Measurements from ENCODE around the gene VIL1. TPM values are rescaled to one million over a fixed set of nuclear protein-coding genes. Genes with fewer than 3 reads are reported as not detected.

Gene VIL1
- total RNA-seq, 1 experiment from 2014 or later: 4.2 TPM

GRCh38 chr2:218400167-218400929 is 18.6 kb upstream of the VIL1 start:
- peak; percentile 60 for DNase-seq
- Histone ChIP-seq H3K56ac (ENCODE audit: insufficient read length, low read depth, low read length) (no peak overlapping the region), H3K4me2 (ENCODE audit: insufficient read depth, insufficient read length, low read length) (peak overlapping the region; percentile 64), H4K91ac (ENCODE audit: insufficient read length, low read depth, low read length) (no peak overlapping the region), H3K27ac (ENCODE audit: insufficient read length, low read depth, low read length) (no peak overlapping the region), H3K23me2 (ENCODE audit: insufficient read length, low read depth, low read length, poor library complexity, severe bottlenecking) (peaks cover 35% of the 10 kb centered on the region), H2AK5ac (ENCODE audit: insufficient read length, low read length) (no peak overlapping the region), H3K18ac (ENCODE audit: insufficient read length, low read depth, low read length) (no peak overlapping the region), H3T11ph (ENCODE audit: low read length) (no peak overlapping the region), H2BK20ac (ENCODE audit: low read depth, low read length, poor library complexity, severe bottlenecking) (no peak overlapping the region), H2BK120ac (ENCODE audit: low read depth, low read length, poor library complexity, severe bottlenecking) (no peak overlapping the region), H3K4me1 (ENCODE audit: insufficient read depth, low read length) (no peaks in the 10 kb centered on the region; the same call in 1 of the 2 replicates), H4K8ac (replicated peaks; ENCODE audit: insufficient read length, low read depth, low read length) (no peak overlapping the region), H2BK15ac (ENCODE audit: low read depth, low read length) (no peak overlapping the region), H3K4ac (ENCODE audit: low read depth, low read length) (no peak overlapping the region), H3K23ac (ENCODE audit: insufficient read length, low read depth, low read length) (no peak overlapping the region), H4K5ac (ENCODE audit: insufficient read length, low read depth, low read length) (no peak overlapping the region), H2AFZ (ENCODE audit: low read length) (no peak overlapping the region), H4K20me1 (ENCODE audit: control insufficient read depth, insufficient read depth, insufficient read length) (no peaks in the 10 kb centered on the region), H2BK12ac (ENCODE audit: insufficient read length, low read depth, low read length) (no peak overlapping the region), H3K79me1 (ENCODE audit: insufficient read depth, low read depth, low read length, poor library complexity, severe bottlenecking) (no peaks in the 10 kb centered on the region), H3K9me3 (ENCODE audit: control insufficient read depth, low read depth, low read length) (no peaks in the 10 kb centered on the region), H3K79me2 (ENCODE audit: insufficient read depth, low read length) (no peaks in the 10 kb centered on the region), H3K9ac (ENCODE audit: extremely low read depth, insufficient read length, low read length) (no peak overlapping the region), H2BK5ac (ENCODE audit: insufficient read length, low read length) (no peak overlapping the region), H3K27me3 (ENCODE audit: insufficient read depth, low read length) (peaks cover 20% of the 10 kb centered on the region), H3K14ac (ENCODE audit: insufficient read depth, low read length) (no peak overlapping the region)
- peaks cover 31% of the 10 kb centered on the region for H3K27me3 Mint-ChIP-seq (ENCODE audit: low read depth)
- H3K36me3 Mint-ChIP-seq (ENCODE audit: insufficient read depth in 1 of 3, low read depth in 3 of 3): peaks cover 4 to 25% (median 22%) of the 10 kb centered on the region in 3 experiments; a peak in 6 of 7 replicates
- H3K4me3 Mint-ChIP-seq: peak overlapping the region; percentile 90 to 92
- no peak for TF ChIP-seq CTCF (conservative IDR thresholded peaks at IDR 0.05)
- H3K9me3 Mint-ChIP-seq: no peaks in the 10 kb centered on the region
- peak overlapping the region in 1 of 3 experiments; percentile 83; a peak in 1 of 7 replicates for H3K27ac Mint-ChIP-seq
- H3K4me1 Mint-ChIP-seq: peaks cover 24 to 33% of the 10 kb centered on the region in 2 experiments
- WGBS (ENCODE audit: extremely low coverage, insufficient read length, low lambda C conversion rate): no CpG with 5 or more reads among the region's 63 CpGs

Data from H9 (cell line).